GM23338 (cell line): ENCODE results near the gene SLU7. TPM values are rescaled to one million over a fixed set of nuclear protein-coding genes. Genes with fewer than 3 reads are reported as not detected.

Experiments
- ATAC-seq: fragments of 200-7000 bp; cut with Tn5 transposase; 3 replicates; pipeline ENCODE4 v1.9.1; 2020
- DNase-seq: peaks from one replicate; pipeline ENCODE4 v3.0.0-alpha.2; 2015; ENCODE audit warnings: low spot score
- H2AFZ ChIP-seq: fragments of 200-600 bp; sonication (generic); 2 replicates; pipeline ENCODE4 v1.8.0; 2016; ENCODE audit warnings: antibody characterized with exemption, mild to moderate bottlenecking, moderate library complexity
- H3F3A ChIP-seq: fragments of 200-600 bp; sonication (generic); replicated peaks from 2 replicates; pipeline ENCODE4 v1.8.0; 2017; ENCODE audit warnings: antibody characterized with exemption, mixed run types, low read depth
- H3K27ac ChIP-seq: fragments of 200-600 bp; sonication (generic); 2 replicates; pipeline ENCODE4 v1.6.1; 2016; ENCODE audit warnings: low read depth
- H3K27me3 ChIP-seq: fragments of 200-600 bp; sonication (generic); 2 replicates; pipeline ENCODE4 v1.8.0; 2016; ENCODE audit warnings: mild to moderate bottlenecking, mixed run types, moderate library complexity; ENCODE audit not compliant: insufficient read depth
- H3K36me3 ChIP-seq: fragments of 200-600 bp; sonication (generic); 2 replicates; pipeline ENCODE4 v1.8.0; 2016; ENCODE audit warnings: mild to moderate bottlenecking; ENCODE audit not compliant: insufficient read depth
- H3K4me1 ChIP-seq: fragments of 200-600 bp; sonication (generic); 2 replicates; pipeline ENCODE4 v1.8.0; 2016; ENCODE audit warnings: mild to moderate bottlenecking, moderate library complexity; ENCODE audit not compliant: insufficient read depth
- H3K4me2 ChIP-seq: fragments of 200-600 bp; sonication (generic); 2 replicates; pipeline ENCODE4 v1.7.1; 2017; ENCODE audit warnings: mixed run types
- H3K4me3 ChIP-seq: fragments of 200-600 bp; sonication (generic); 2 replicates; pipeline ENCODE4 v1.6.1; 2016; ENCODE audit warnings: mixed run types
- H3K79me2 ChIP-seq: fragments of 200-600 bp; sonication (generic); replicated peaks from 2 replicates; pipeline ENCODE4 v1.8.0; 2017; ENCODE audit warnings: mild to moderate bottlenecking; ENCODE audit not compliant: insufficient read depth
- H3K9me2 ChIP-seq: fragments of 200-600 bp; sonication (generic); 2 replicates; pipeline ENCODE4 v1.8.0; 2017; ENCODE audit not compliant: insufficient read depth
- H4K20me1 ChIP-seq: fragments of 200-600 bp; sonication (generic); replicated peaks from 2 replicates; pipeline ENCODE4 v1.8.0; 2017; ENCODE audit warnings: mild to moderate bottlenecking; ENCODE audit not compliant: insufficient read depth
- H3K27ac Mint-ChIP-seq: 2 replicates; pipeline ENCODE4 v1.8.0; 2020; ENCODE audit warnings: inconsistent platforms, mild to moderate bottlenecking, moderate library complexity, mixed read lengths
- H3K27me3 Mint-ChIP-seq: 3 replicates; pipeline ENCODE4 v1.8.0; 2022; ENCODE audit warnings: low read depth, mild to moderate bottlenecking, moderate library complexity, mixed read lengths, inconsistent platforms; ENCODE audit not compliant: insufficient read depth, poor library complexity
- H3K36me3 Mint-ChIP-seq: 3 replicates; pipeline ENCODE4 v1.8.0; 2021; ENCODE audit warnings: low read depth, mild to moderate bottlenecking, inconsistent platforms, moderate library complexity, mixed read lengths
- H3K4me1 Mint-ChIP-seq: 3 replicates; pipeline ENCODE4 v1.8.0; 2020; ENCODE audit warnings: mild to moderate bottlenecking, inconsistent platforms, mixed read lengths
- H3K4me3 Mint-ChIP-seq: 3 replicates; pipeline ENCODE4 v1.8.0; 2021; ENCODE audit warnings: moderate library complexity, mild to moderate bottlenecking, inconsistent platforms, mixed read lengths
- H3K9me3 Mint-ChIP-seq: 3 replicates; pipeline ENCODE4 v1.8.0; 2020; ENCODE audit warnings: moderate library complexity, mild to moderate bottlenecking, inconsistent platforms, mixed read lengths
- CREB1 ChIP-seq: fragments of 250-450 bp; sonication (Bioruptor Pico); IDR thresholded peaks from 2 replicates; pipeline ENCODE4 v1.5.0; 2020; ENCODE audit warnings: low read depth, mild to moderate bottlenecking, moderate library complexity
- CTCF ChIP-seq, 2 experiments: fragments of 200-600 bp in 1 of 2; sonication (generic) in 1 of 2; conservative IDR thresholded peaks; 2 replicates each; pipeline versions ENCODE4 v1.5.1 to v1.6.1; 2016 to 2017; ENCODE audit warnings: antibody characterized with exemption in 2 of 2, low read depth in 2 of 2, mild to moderate bottlenecking in 2 of 2, moderate library complexity in 1 of 2
- ETS1 ChIP-seq: IDR thresholded peaks from 2 replicates; pipeline ENCODE4 v1.6.1; 2016; ENCODE audit warnings: antibody characterized with exemption
- EZH2 ChIP-seq: fragments of 200-600 bp; sonication (generic); IDR thresholded peaks from one replicate; pipeline ENCODE4 v1.8.0; 2017; ENCODE audit warnings: antibody characterized with exemption, mild to moderate bottlenecking, low read depth; ENCODE audit not compliant: unreplicated experiment
- EZH2phosphoT487 ChIP-seq: fragments of 200-600 bp; sonication (generic); IDR thresholded peaks from one replicate; pipeline ENCODE4 v1.8.1; 2018; ENCODE audit warnings: antibody characterized with exemption; ENCODE audit not compliant: unreplicated experiment
- REST ChIP-seq: IDR thresholded peaks from one replicate; pipeline ENCODE4 v1.6.1; 2018; ENCODE audit warnings: antibody characterized with exemption; ENCODE audit not compliant: unreplicated experiment
- STAT1 ChIP-seq: IDR thresholded peaks from one replicate; pipeline ENCODE4 v1.6.1; 2016; ENCODE audit warnings: antibody characterized with exemption; ENCODE audit not compliant: unreplicated experiment
- ZNF331 ChIP-seq: fragments of 250-450 bp; sonication (Bioruptor Pico); IDR thresholded peaks from 2 replicates; pipeline ENCODE4 v1.5.0; 2020; ENCODE audit warnings: low read depth, mild to moderate bottlenecking, moderate library complexity
- ZNF462 ChIP-seq: fragments of 250-450 bp; sonication (Bioruptor Pico); IDR thresholded peaks from 2 replicates; pipeline ENCODE4 v1.5.0; 2020; ENCODE audit warnings: mild to moderate bottlenecking, moderate library complexity
- polyA plus RNA-seq: library from polyadenylated mRNA; unstranded; fragments of >200 nt; fragmentation: Nextera tagmentation; extraction: Ambion mirVana; gene quantifications from 2 replicates; pipeline ENCODE4 v1.2.1, GENCODE V29; 2016
- total RNA-seq: library from RNA; depleted of rRNA; stranded (reverse); fragments of >200 nt; shearing (Covaris generic); gene quantifications from 2 replicates; pipeline ENCODE4 v1.2.3, GENCODE V29; 2014

SLU7 gene
- total and polyA plus RNA-seq, 2 experiments from 2014 or later, result 27.0 to 47.5 TPM

- TF ChIP-seq ZNF462 (CRISPR knock-in tag) (no peak), CREB1 (CRISPR knock-in tag) (no peak)
Observed at GRCh38 chr5:160467555-160468362, 48.9 kb upstream of the SLU7 start (continued).

- 0 out of 2 replicates have a peak overlapping the region, but pooled peaks have one; percentile 16 for H3K4me3 ChIP-seq
- Mint-ChIP-seq H3K4me3 (no peak overlapping the region), H3K36me3 (no peaks in the 10 kb centered on the region), H3K9me3 (0 out of 3 replicates have a peak, but pooled peaks cover 4% of the 10 kb centered on the region), H3K27ac (no peak overlapping the region), H3K4me1 (peaks cover 16% of the 10 kb centered on the region; the same call in 2 of the 3 replicates), H3K27me3 (no peaks in the 10 kb centered on the region)
- no peaks in the 10 kb centered on the region for H3K79me2 ChIP-seq
- H2AFZ ChIP-seq, result peak overlapping the region; percentile 94
- no peaks in the 10 kb centered on the region for H3F3A ChIP-seq
- no peak overlapping the region for H3K27ac ChIP-seq
- no peaks in the 10 kb centered on the region for H3K36me3 ChIP-seq
- DNase-seq (no peak), ATAC-seq (no peak)
- no peaks in the 10 kb centered on the region for H3K9me2 ChIP-seq
- peaks cover 16% of the 10 kb centered on the region for H3K4me1 ChIP-seq
- H3K4me2 ChIP-seq, result peak overlapping the region; percentile 66; the same call in 1 of the 2 replicates
- H4K20me1 ChIP-seq, result no peaks in the 10 kb centered on the region
- H3K27me3 ChIP-seq, result no peaks in the 10 kb centered on the region
- TF ChIP-seq EZH2phosphoT487, result no peak
- TF ChIP-seq ETS1, result no peak
- TF ChIP-seq ZNF331 (CRISPR knock-in tag), result no peak
- no peak for TF ChIP-seq CTCF (conservative IDR thresholded peaks at IDR 0.05; ENCODE audit: low read depth in 2 of 2)
- TF ChIP-seq EZH2, result no peak
- no peak for TF ChIP-seq STAT1
- no peak for TF ChIP-seq REST
Observed at GRCh38 chr5:160466889-160467554, 48.1 kb upstream of the SLU7 start.
